T-helper 1 cell treated with Interleukin-12 subunit alpha and Interleukin-12 subunit beta and Interleukin-4 antibody, amounts not matched to agents 30 μg/mL and 1 μg/mL, for 36 hours (primary cell): ENCODE data around the gene TMEM242.
"Not testable (repeated sequence)": the region's sequence is repeated elsewhere in the genome, so short reads cannot be mapped to it uniquely, and the experiment has no call there.

ENCODE experiments used
- H3K27ac Mint-ChIP-seq: one replicate; pipeline ENCODE4 v1.8.0; 2021; ENCODE audit warnings: mild to moderate bottlenecking, mixed read lengths
- H3K27me3 Mint-ChIP-seq: one replicate; pipeline ENCODE4 v1.8.0; 2021; ENCODE audit warnings: low read depth, mixed read lengths
- H3K36me3 Mint-ChIP-seq: one replicate; pipeline ENCODE4 v1.8.0; 2021; ENCODE audit warnings: low read depth, mixed read lengths
- H3K4me1 Mint-ChIP-seq: one replicate; pipeline ENCODE4 v1.8.0; 2021; ENCODE audit warnings: low read depth, mixed read lengths
- H3K4me3 Mint-ChIP-seq: one replicate; pipeline ENCODE4 v1.8.0; 2021; ENCODE audit warnings: mild to moderate bottlenecking, moderate library complexity, mixed read lengths
- H3K9me3 Mint-ChIP-seq: one replicate; pipeline ENCODE4 v1.8.0; 2021; ENCODE audit warnings: mixed read lengths

TMEM242 gene

DNA sequence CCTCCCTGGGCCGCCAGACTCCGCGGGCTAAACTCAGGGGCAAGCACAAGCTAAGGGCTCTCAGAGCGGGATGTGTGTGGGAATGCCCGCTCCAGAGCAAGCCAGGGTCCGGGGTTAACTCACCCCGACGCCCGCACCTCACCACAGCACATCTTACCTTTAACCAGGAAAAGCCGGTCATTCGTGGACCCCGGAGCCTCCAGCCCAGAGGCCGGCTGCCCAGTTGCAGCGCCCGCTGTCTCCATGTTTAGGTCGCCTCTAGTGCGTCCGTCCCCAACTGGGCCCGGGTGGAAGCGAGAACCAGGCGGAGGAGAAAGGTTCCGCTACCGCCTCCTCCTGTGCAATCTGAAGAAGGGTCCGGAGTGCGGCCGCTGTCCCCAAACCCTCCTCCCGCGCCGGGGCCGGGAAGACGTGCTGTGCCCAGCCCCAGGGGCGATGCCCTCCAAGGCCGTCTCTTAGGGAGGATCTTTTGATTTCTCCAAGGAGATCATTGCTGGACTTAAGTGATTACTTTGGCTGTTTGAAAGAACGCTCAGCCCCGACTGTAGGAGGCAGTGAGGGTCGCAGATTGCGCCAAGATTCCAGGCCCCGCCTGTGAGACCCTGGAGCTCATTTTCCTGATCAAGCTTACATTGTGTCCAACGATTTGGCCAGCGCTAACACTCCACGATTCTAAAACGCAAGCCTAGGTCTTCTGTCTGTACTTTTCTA is at the start of gene TMEM242:
TSS of gene TMEM242 (minus strand) at position 265 of the 711 bp plus-strand sequence. CDS start at position 245, 20 bp downstream.
- H3K9me3 Mint-ChIP-seq, result no peaks in the 10 kb centered on the region
- H3K36me3 Mint-ChIP-seq, result peaks cover 5% of the 10 kb centered on the region
- peaks cover 31% of the 10 kb centered on the region for H3K4me1 Mint-ChIP-seq
- H3K27ac Mint-ChIP-seq, result peak within 1 kb of the TSS; percentile 89
- H3K4me3 Mint-ChIP-seq, result peak within 1 kb of the TSS; percentile 98
- peaks cover 21% of the 10 kb centered on the region for H3K27me3 Mint-ChIP-seq

DNA sequence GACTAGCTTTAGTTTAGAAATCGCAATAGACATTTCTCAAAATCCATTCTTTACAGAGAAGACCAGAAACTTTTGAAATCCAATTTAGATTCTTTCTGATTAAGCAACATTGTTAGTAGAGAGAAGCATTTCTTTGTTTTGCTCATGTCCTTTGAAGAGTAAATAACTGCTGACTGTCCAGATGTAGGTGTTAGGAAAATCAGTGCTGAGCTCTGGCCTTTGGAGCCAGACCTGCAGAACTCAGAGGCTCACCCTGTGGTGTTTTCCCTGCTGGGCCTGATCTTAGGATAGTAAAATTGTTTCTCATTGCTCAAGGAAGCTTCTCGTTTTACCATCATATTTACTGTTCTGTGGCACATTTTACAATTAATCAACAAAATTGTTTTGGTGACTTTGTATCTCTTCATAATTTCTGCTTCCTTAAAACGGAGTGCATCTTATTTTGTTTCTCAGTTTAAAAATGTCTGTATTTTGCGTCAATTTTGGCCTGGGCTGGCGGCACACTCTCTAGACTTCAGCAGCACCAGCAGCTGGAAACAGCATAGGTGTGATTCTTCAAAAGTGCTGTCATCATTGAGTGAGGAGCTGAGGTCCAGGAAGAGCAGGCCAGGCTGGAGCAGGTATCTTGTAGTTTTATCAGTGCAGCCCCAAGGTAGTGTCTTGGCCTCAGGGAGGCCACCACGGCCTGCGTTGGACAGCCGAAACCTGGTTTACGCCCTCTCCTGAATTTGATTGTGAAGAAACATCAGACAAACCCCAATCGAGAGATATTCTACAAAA is 49.4 kb upstream of the TMEM242 start:
- Mint-ChIP-seq H3K9me3 (no peaks in the 10 kb centered on the region), H3K4me3 (no peak overlapping the region), H3K36me3 (no peaks in the 10 kb centered on the region), H3K27ac (no peak overlapping the region), H3K4me1 (peaks cover 16% of the 10 kb centered on the region), H3K27me3 (peaks cover 59% of the 10 kb centered on the region)

DNA sequence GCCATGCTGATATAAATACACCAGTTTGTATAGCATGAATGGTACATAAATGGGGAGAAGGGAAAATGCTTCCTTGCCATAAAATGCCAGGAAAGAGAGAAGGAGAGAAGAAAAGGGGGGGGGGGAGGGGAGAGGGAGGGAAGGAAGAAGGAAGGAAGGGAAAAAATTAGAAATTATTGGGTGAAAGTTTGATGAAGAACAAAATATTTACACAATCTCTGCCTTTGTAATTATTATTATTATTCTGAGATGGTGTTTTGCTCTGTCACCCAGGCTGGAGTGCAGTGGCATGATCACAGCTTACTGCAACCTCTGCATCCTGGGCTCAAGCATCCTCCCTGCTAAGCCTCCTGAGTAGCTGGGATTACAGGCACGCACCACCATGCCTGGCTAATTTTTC is 47.4 kb upstream of the TMEM242 start:
- Mint-ChIP-seq H3K4me3 (no peak overlapping the region), H3K27me3 (peaks cover 65% of the 10 kb centered on the region), H3K4me1 (peaks cover 11% of the 10 kb centered on the region), H3K27ac (no peak overlapping the region), H3K9me3 (no peaks in the 10 kb centered on the region), H3K36me3 (no peaks in the 10 kb centered on the region)

DNA sequence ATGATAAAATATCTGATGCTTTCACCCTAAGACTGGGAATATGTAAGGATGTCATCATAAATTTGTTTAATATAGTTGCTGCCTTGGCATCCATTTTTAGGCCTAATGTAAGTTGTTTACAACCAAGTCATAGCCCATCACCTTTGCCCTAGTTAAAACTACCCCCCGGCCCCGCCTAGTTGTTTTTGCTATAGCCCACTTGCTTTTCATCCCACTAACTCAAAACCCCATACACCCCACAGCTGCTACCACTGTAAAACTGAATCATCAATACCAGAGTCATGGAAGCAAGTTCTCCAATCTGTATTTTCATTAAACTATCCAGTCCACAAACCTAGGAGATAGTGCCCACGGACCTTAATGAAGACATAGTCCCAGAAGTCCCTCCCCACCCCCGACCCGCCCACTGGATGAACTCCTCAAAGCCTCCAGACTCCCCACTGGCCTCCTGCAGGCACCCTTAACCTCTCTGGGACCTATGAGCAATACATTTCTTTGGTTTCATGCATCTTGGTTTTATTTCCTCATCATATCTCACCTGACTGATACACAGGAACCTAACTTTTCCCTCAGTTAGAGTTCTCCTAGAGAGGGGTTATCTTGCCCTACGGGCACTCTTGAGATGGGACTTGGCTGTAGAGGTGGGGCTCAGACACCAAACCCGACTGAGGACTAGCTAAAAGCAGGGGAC is 45.2 kb upstream of the TMEM242 start:
- peaks cover 11% of the 10 kb centered on the region for H3K4me1 Mint-ChIP-seq
- peaks cover 68% of the 10 kb centered on the region for H3K27me3 Mint-ChIP-seq
- no peak overlapping the region for H3K4me3 Mint-ChIP-seq
- no peaks in the 10 kb centered on the region for H3K9me3 Mint-ChIP-seq
- no peak overlapping the region for H3K27ac Mint-ChIP-seq
- H3K36me3 Mint-ChIP-seq, result no peaks in the 10 kb centered on the region

DNA sequence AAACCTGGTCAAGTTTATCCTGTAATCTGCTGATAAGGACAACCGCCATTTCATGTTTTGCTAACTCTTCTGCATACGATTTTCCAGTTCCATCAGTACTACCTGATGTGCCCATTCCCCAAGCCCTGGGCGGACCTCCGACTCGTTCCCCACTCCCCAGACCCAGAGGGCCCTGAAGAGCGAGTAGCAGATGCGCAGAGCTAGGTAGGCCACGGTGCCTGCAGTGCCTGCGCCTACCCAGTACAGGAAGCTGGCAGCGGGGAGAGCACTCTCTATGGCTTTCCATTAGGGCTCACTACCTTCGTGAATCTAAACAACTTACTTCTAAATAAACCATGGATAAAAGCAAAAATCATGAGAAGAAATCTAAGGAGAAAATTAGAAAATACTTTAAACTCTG is 43.3 kb upstream of the TMEM242 start:
- Mint-ChIP-seq H3K36me3 (no peaks in the 10 kb centered on the region), H3K27ac (no peak overlapping the region), H3K4me3 (no peak overlapping the region), H3K9me3 (no peaks in the 10 kb centered on the region), H3K27me3 (peaks cover 64% of the 10 kb centered on the region), H3K4me1 (peaks cover 11% of the 10 kb centered on the region)

DNA sequence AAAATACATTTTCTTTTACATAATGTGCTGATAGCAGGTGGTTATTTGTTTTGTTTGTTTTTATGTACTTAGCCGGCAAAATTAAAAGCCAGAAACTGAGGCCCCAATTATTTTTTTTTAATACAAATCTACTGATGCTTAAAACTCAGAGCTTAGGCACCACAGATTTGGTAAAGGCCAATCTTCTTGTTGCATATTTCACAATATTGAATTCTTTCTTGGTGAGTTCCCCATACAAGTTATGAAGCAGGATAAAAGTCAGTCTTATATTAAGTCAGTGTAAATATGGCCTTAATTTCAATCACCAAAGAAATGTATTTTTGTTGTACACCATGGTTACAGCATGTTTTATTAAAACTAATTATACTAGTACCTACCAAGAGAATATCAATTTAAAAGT is 41.4 kb upstream of the TMEM242 start:
- H3K4me3 Mint-ChIP-seq, result no peak overlapping the region
- no peaks in the 10 kb centered on the region for H3K9me3 Mint-ChIP-seq
- peaks cover 7% of the 10 kb centered on the region for H3K4me1 Mint-ChIP-seq
- H3K36me3 Mint-ChIP-seq, result no peaks in the 10 kb centered on the region
- peaks cover 63% of the 10 kb centered on the region for H3K27me3 Mint-ChIP-seq
- no peak overlapping the region for H3K27ac Mint-ChIP-seq

DNA sequence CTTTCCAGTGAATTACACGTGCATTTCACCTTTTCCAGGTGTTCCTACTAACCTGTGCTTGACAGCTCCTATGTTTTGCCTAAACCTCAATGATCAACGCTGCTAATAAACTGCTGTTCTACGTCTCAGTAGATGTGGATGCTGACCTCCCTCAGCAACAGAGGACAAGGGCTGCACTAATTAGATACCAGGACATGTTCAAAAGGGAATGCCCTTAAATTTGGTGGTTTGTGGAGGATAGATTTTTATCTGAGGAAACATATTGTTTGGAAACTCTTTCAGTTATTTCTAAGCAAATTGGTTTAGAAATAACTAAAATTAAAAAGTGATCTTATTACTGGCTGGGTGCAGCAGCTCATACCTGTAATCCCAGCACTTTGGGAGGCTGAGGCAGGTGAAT is 38.6 kb upstream of the TMEM242 start:
- no peak overlapping the region for H3K4me3 Mint-ChIP-seq
- no peaks in the 10 kb centered on the region for H3K4me1 Mint-ChIP-seq
- H3K27me3 Mint-ChIP-seq, result peaks cover 53% of the 10 kb centered on the region
- no peaks in the 10 kb centered on the region for H3K36me3 Mint-ChIP-seq
- no peaks in the 10 kb centered on the region for H3K9me3 Mint-ChIP-seq
- no peak overlapping the region for H3K27ac Mint-ChIP-seq

DNA sequence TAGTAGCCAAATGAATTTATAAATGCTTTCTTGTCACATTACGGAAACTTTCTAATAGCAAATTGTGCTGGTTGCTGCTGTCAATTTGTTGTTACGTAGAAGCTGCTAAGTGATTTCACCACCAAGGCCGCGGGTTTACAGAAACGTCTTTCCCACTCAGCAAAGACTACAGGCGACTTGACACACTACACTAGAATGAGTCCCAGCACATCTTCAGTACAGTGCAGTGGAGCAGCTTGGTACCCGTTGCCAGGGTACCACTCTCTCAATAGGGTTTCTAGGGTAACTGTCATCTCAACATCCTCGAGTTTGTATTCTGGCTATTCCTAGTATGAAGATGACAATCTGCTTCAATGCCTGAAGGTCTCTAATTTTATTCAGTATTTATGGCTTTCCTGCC is 35.0 kb upstream of the TMEM242 start:
- Mint-ChIP-seq H3K4me3 (no peak overlapping the region), H3K27me3 (peaks cover 55% of the 10 kb centered on the region), H3K4me1 (no peaks in the 10 kb centered on the region), H3K36me3 (no peaks in the 10 kb centered on the region), H3K27ac (no peak overlapping the region), H3K9me3 (no peaks in the 10 kb centered on the region)

DNA sequence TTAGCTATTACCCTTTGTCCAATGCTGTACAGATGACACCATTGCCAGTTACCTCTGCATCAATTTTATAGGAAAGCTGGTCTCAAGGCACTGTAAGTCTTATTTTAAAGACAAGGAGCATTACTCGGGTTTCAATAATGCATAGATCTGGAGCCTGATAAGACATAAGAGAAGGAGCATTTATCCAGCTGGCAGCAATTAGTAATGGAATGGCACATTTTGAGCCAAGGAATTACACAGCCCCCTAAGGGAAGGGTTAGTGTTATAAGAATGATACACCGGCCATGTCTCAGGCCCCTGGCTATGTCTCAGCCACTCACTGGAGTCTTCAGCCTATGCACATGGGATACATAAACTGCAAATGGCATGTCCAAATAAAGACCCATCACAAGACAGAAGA is 23.1 kb upstream of the TMEM242 start:
- H3K27ac Mint-ChIP-seq, result no peak overlapping the region
- no peak overlapping the region for H3K4me3 Mint-ChIP-seq
- peaks cover 67% of the 10 kb centered on the region for H3K27me3 Mint-ChIP-seq
- H3K9me3 Mint-ChIP-seq, result no peaks in the 10 kb centered on the region
- H3K4me1 Mint-ChIP-seq, result no peaks in the 10 kb centered on the region
- no peaks in the 10 kb centered on the region for H3K36me3 Mint-ChIP-seq

DNA sequence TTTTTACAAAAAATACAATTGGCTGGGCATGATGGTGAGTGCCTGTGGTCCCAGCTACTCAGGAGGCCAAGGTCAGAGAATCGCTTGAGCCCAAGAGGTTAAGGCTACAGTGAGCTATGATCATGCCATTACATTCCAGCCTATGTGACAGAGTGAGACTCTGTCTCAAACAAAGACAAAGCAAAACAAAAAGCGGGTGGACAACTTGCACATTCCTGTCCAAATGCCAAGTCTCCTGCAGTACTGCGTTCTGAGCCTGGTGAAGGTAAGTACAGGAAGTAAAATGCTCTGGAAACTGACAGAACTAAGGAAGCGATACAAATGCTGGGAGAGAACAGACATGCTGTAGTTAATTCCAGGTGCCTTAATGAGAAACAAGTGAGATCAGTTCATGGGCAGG is 20.4 kb upstream of the TMEM242 start:
- H3K9me3 Mint-ChIP-seq, result no peaks in the 10 kb centered on the region
- peaks cover 67% of the 10 kb centered on the region for H3K27me3 Mint-ChIP-seq
- H3K36me3 Mint-ChIP-seq, result no peaks in the 10 kb centered on the region
- no peak overlapping the region for H3K27ac Mint-ChIP-seq
- H3K4me3 Mint-ChIP-seq, result no peak overlapping the region
- H3K4me1 Mint-ChIP-seq, result no peaks in the 10 kb centered on the region

DNA sequence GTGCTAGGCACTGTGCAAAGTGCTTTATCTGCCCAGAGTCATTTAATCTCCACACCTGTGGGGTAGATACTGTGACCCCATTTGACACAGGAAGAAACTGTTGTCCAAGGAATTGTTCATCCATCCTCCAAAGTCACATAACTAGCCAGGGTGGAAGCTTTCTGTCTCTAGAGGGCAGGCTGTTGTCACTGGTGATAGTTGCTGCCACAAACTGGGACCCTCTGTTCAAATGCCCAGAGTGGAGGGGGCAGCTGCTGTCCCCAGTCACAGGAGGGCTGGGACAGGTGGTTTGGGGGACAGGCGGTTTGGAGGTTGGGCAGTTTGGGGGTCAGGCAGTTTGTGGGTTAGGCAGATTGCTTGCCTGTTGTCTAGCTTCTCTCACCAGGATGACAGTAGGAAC is 16.1 kb upstream of the TMEM242 start:
- Mint-ChIP-seq H3K36me3 (no peaks in the 10 kb centered on the region), H3K27me3 (peaks cover 57% of the 10 kb centered on the region), H3K4me1 (no peaks in the 10 kb centered on the region), H3K9me3 (no peaks in the 10 kb centered on the region), H3K4me3 (no peak overlapping the region), H3K27ac (no peak overlapping the region)

DNA sequence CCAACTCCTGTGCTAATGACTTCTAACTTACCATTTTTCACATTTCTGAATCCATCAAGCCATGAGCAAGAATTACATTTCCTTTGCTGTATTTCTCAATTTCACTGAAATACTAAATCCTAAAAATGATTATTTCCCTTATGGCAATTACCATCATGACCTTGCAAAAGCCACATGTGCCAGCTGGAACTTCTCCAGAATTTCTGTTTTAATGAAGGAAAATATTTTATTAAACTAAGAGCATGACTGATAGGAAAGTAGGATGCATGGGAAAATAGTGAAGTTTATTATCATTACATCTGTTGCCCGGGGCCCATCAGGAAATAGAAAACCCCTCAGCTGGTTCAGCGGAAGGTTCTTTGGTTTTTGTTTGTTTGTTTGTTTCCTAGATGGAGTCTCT is 14.4 kb upstream of the TMEM242 start:
- Mint-ChIP-seq H3K4me3 (no peak overlapping the region), H3K36me3 (no peaks in the 10 kb centered on the region), H3K27me3 (peaks cover 58% of the 10 kb centered on the region), H3K4me1 (no peaks in the 10 kb centered on the region), H3K9me3 (no peaks in the 10 kb centered on the region), H3K27ac (no peak overlapping the region)

DNA sequence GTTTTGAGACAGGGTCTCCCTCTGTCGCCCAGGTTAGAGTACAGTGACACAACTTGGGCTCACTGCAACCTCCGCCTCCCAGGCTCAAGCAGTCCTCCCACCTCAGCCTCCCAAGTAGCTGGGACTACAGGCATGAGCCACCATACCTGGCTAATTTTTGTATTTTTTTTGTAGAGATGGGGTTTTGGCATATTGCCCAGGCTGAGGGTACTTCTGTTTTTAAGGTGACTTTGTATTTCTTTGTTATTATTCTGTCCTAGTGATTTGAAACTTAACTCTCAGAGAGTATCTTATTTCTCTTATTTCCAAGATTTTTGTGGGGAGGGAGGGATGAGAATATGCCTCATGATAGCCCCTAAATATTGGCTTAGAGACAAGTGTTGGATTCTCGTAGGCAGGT is 14.0 kb upstream of the TMEM242 start:
- peaks cover 61% of the 10 kb centered on the region for H3K27me3 Mint-ChIP-seq
- H3K4me1 Mint-ChIP-seq, H3K9me3 Mint-ChIP-seq, H3K36me3 Mint-ChIP-seq, H3K4me3 Mint-ChIP-seq, H3K27ac Mint-ChIP-seq: not testable (repeated sequence)

DNA sequence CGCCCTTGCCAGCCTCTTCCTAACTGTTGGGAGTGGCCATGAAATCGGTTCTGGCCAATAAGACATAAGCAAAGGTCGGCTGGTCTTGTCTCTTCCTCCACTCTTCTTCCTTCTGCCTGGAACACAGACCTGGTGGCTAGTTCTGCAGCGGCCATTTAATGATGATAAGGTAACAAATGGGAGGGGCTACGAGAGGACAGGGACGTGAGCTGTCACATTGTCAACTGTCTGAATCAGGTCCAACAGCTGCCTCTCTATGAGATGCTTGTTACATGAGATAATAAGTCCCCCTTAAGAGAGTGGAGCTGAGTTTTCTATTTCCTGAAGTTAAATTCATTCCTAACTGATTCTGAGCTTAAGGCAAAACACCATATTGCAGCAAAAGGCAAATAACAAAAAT is 12.5 kb upstream of the TMEM242 start:
- no peak overlapping the region for H3K27ac Mint-ChIP-seq
- H3K9me3 Mint-ChIP-seq, result no peaks in the 10 kb centered on the region
- no peak overlapping the region for H3K4me3 Mint-ChIP-seq
- no peaks in the 10 kb centered on the region for H3K36me3 Mint-ChIP-seq
- peaks cover 57% of the 10 kb centered on the region for H3K27me3 Mint-ChIP-seq
- no peaks in the 10 kb centered on the region for H3K4me1 Mint-ChIP-seq

DNA sequence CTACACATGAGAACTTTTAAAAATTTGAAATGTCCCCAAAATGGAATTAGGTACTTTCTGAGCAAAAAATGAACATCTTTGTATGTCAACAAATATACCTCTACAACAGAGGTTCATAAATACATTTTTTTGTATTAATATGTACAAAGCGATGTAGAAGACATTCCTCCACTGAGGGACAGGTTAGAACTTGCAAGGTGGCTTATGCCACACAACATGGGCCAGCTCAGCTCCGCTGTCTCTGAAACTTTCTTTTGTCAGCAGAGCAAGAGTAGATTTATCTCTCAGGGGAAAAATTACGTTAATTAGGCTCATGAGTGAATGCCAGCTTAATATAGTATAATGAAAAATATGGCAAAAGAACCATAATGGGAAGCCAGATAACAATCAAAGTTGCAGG is 10.6 kb upstream of the TMEM242 start:
- Mint-ChIP-seq H3K9me3 (no peaks in the 10 kb centered on the region), H3K27ac (no peak overlapping the region), H3K36me3 (no peaks in the 10 kb centered on the region), H3K27me3 (peaks cover 58% of the 10 kb centered on the region), H3K4me3 (no peak overlapping the region), H3K4me1 (no peaks in the 10 kb centered on the region)
